H1 (cell line): ENCODE measurements around the gene DDIAS. TPM values are rescaled to one million over a fixed set of nuclear protein-coding genes. Genes with fewer than 3 reads are reported as not detected.
"Not testable (repeated sequence)": the region's sequence is repeated elsewhere in the genome, so short reads cannot be mapped to it uniquely, and the experiment has no call there.

Source experiments
- CTCF ChIA-PET: fragments of 300-600 bp; sonication (Branson Sonifier 250); formaldehyde crosslinking; loops from one replicate; lab custom pipeline; 2021; ENCODE audit not compliant: partially characterized antibody; lab: Charles Lee
- POLR2A ChIA-PET: fragments of 300-600 bp; sonication (Branson Sonifier 250); formaldehyde crosslinking; loops from one replicate; lab custom pipeline; 2021; ENCODE audit warnings: inconsistent platforms; ENCODE audit not compliant: partially characterized antibody; lab: Charles Lee
- DNase-seq, 2 experiments: peaks; one replicate each; pipeline versions ENCODE4 v3.0.0 to v3.0.0-alpha.2; 2010 to 2022; ENCODE audit warnings: low spot score in 2 of 2, low read depth in 1 of 2, mixed read lengths in 1 of 2
- FAIRE-seq: peaks from 2 replicates; lab custom pipeline; 2011; peaks lifted over from hg19 to GRCh38; lab: Jason Lieb, UNC
- H2AFZ ChIP-seq: 2 replicates; pipeline ENCODE4 v1.8.1; 2012; ENCODE audit warnings: low read length, inconsistent platforms
- H2AK5ac ChIP-seq: 2 replicates; pipeline ENCODE4 v1.6.1; 2013; ENCODE audit warnings: low read depth, low read length
- H2BK120ac ChIP-seq: replicated peaks from 2 replicates; pipeline ENCODE3; 2013; ENCODE audit warnings: low read depth, low read length, inconsistent platforms
- H2BK12ac ChIP-seq: 2 replicates; pipeline ENCODE4 v1.6.1; 2013; ENCODE audit warnings: low read depth, low read length
- H2BK15ac ChIP-seq: 2 replicates; pipeline ENCODE4 v1.6.1; 2013; ENCODE audit warnings: low read length
- H2BK20ac ChIP-seq: 2 replicates; pipeline ENCODE4 v1.6.1; 2013; ENCODE audit warnings: low read length
- H2BK5ac ChIP-seq: 2 replicates; pipeline ENCODE4 v1.6.1; 2013; ENCODE audit warnings: low read depth, low read length
- H3K14ac ChIP-seq: 2 replicates; pipeline ENCODE4 v1.6.1; 2013; ENCODE audit warnings: inconsistent platforms; ENCODE audit not compliant: insufficient read length
- H3K18ac ChIP-seq: 2 replicates; pipeline ENCODE4 v1.6.1; 2013; ENCODE audit warnings: low read length; ENCODE audit errors: extremely low read depth
- H3K23ac ChIP-seq: 2 replicates; pipeline ENCODE4 v1.6.1; 2013; ENCODE audit warnings: inconsistent platforms; ENCODE audit not compliant: insufficient read length
- H3K23me2 ChIP-seq: 2 replicates; pipeline ENCODE4 v1.6.1; 2013; ENCODE audit warnings: low read depth, low read length
- H3K27ac ChIP-seq: 2 replicates; pipeline ENCODE4 v1.6.1; 2011; ENCODE audit warnings: low read depth, low read length, inconsistent platforms
- H3K27me3 ChIP-seq, 4 experiments: replicated peaks in 1 of 4; 1 replicate in 1 of 4; 2 replicates in 3 of 4; pipeline versions ENCODE4 v1.6.1 to v1.8.1; 2011 to 2013; ENCODE audit warnings: low read length in 3 of 4, mild to moderate bottlenecking in 3 of 4, inconsistent platforms in 2 of 4, mixed read lengths in 2 of 4, moderate library complexity in 1 of 4; ENCODE audit not compliant: control insufficient read depth in 3 of 4, insufficient read depth in 3 of 4; ENCODE audit errors: extremely low read depth in 1 of 4
- H3K36me3 ChIP-seq, 4 experiments: 2 replicates each; pipeline versions ENCODE4 v1.6.1 to v1.8.1; 2011 to 2013; ENCODE audit warnings: mild to moderate bottlenecking in 4 of 4, low read length in 3 of 4, moderate library complexity in 2 of 4, control low read depth in 1 of 4, inconsistent platforms in 1 of 4; ENCODE audit not compliant: insufficient read depth in 4 of 4, control insufficient read depth in 2 of 4
- H3K4ac ChIP-seq: replicated peaks from 2 replicates; pipeline ENCODE3; 2013; ENCODE audit warnings: low read length, low read depth, mixed read lengths, inconsistent platforms; ENCODE audit not compliant: insufficient read length
- H3K4me1 ChIP-seq, 4 experiments: replicated peaks in 1 of 4; 1 replicate in 1 of 4; 2 replicates in 3 of 4; pipeline versions ENCODE4 v1.6.1 to v1.8.1; 2011 to 2013; ENCODE audit warnings: low read length in 3 of 4, inconsistent platforms in 2 of 4, mixed read lengths in 1 of 4; ENCODE audit not compliant: insufficient read depth in 4 of 4, control insufficient read depth in 3 of 4
- H3K4me2 ChIP-seq, 2 experiments: 2 replicates each; pipeline versions ENCODE4 v1.6.1 to v1.8.1; 2011 to 2013; ENCODE audit warnings: low read depth in 2 of 2, low read length in 2 of 2, control low read depth in 1 of 2, inconsistent platforms in 1 of 2, mild to moderate bottlenecking in 1 of 2; ENCODE audit not compliant: insufficient read depth in 1 of 2
- H3K4me3 ChIP-seq, 4 experiments: fragments of 200-600, 300-600 bp in 1 of 4; sonication (generic), shearing (Covaris generic), sonication (Bioruptor Twin) in 1 of 4; 2 replicates each; pipeline versions ENCODE4 v1.5.1 to v1.8.1; 2011 to 2016; ENCODE audit warnings: low read length in 4 of 4, low read depth in 3 of 4, control low read depth in 2 of 4, inconsistent platforms in 2 of 4, mild to moderate bottlenecking in 2 of 4, mixed read lengths in 1 of 4, moderate library complexity in 1 of 4; ENCODE audit not compliant: insufficient read depth in 2 of 4; ENCODE audit errors: extremely low read depth in 1 of 4
- H3K56ac ChIP-seq: replicated peaks from 2 replicates; pipeline ENCODE3; 2013; ENCODE audit warnings: low read depth, mild to moderate bottlenecking, mixed read lengths, low read length, inconsistent platforms; ENCODE audit not compliant: insufficient read length
- H3K79me1 ChIP-seq: 2 replicates; pipeline ENCODE4 v1.6.1; 2013; ENCODE audit warnings: low read depth, low read length, control low read depth
- H3K79me2 ChIP-seq, 2 experiments: 2 replicates each; pipeline versions ENCODE4 v1.6.1 to v1.8.1; 2012 to 2013; ENCODE audit warnings: low read length in 2 of 2, mild to moderate bottlenecking in 2 of 2, inconsistent platforms in 1 of 2; ENCODE audit not compliant: insufficient read depth in 2 of 2, control insufficient read depth in 1 of 2
- H3K9ac ChIP-seq, 4 experiments: replicated peaks in 1 of 4; 1 replicate in 1 of 4; 2 replicates in 3 of 4; pipeline versions ENCODE4 v1.6.1 to v1.8.1; 2011 to 2013; ENCODE audit warnings: low read depth in 3 of 4, low read length in 3 of 4, control low read depth in 2 of 4, mild to moderate bottlenecking in 2 of 4, moderate library complexity in 2 of 4, inconsistent platforms in 1 of 4; ENCODE audit errors: extremely low read depth in 1 of 4
- H3K9me3 ChIP-seq, 2 experiments: 2 replicates each; pipeline versions ENCODE4 v1.6.1 to v1.8.1; 2012 to 2013; ENCODE audit warnings: mild to moderate bottlenecking in 2 of 2, moderate library complexity in 2 of 2, control low read depth in 1 of 2, inconsistent platforms in 1 of 2, low read depth in 1 of 2, low read length in 1 of 2, mixed read lengths in 1 of 2; ENCODE audit not compliant: insufficient read depth in 2 of 2
- H4K20me1 ChIP-seq, 2 experiments: replicated peaks in 1 of 2; 2 replicates each; pipeline versions ENCODE3 to v1.8.1; 2011 to 2013; ENCODE audit warnings: inconsistent platforms in 2 of 2, low read length in 2 of 2, mild to moderate bottlenecking in 1 of 2; ENCODE audit not compliant: insufficient read depth in 2 of 2, control insufficient read depth in 1 of 2
- H4K5ac ChIP-seq: 2 replicates; pipeline ENCODE4 v1.6.1; 2013; ENCODE audit warnings: low read length, low read depth, mixed read lengths, inconsistent platforms; ENCODE audit not compliant: insufficient read length
- H4K8ac ChIP-seq: 2 replicates; pipeline ENCODE4 v1.8.0; 2013; ENCODE audit warnings: mild to moderate bottlenecking, moderate library complexity, low read length, inconsistent platforms; ENCODE audit not compliant: insufficient read depth; ENCODE audit errors: extremely low read depth
- H4K91ac ChIP-seq: replicated peaks from 2 replicates; pipeline ENCODE3; 2013; ENCODE audit warnings: low read length, mixed read lengths, inconsistent platforms; ENCODE audit not compliant: insufficient read length
- WGBS, 2 experiments: shearing (Covaris generic) in 1 of 2; methylation state at CpG; one replicate each; pipeline versions ENCODE4 v1.1.6 to v1.1.7; 2013 to 2015; ENCODE audit warnings: low lambda C conversion rate in 2 of 2, mixed read lengths in 2 of 2, inconsistent platforms in 1 of 2, low coverage in 1 of 2, missing lambda C conversion rate in 1 of 2; ENCODE audit not compliant: insufficient replicate concordance in 2 of 2, insufficient coverage in 1 of 2, insufficient read length in 1 of 2; ENCODE audit errors: extremely low coverage in 1 of 2, missing lambda C conversion rate in 1 of 2; 5-methylcytosine and 5-hydroxymethylcytosine counted together
- polyA plus RNA-seq, 7 experiments: library from polyadenylated mRNA; depleted of rRNA in 3 of 7; stranded (reverse) in 5 of 7; unstranded in 2 of 7; fragments of >200 nt in 5 of 7; fragments of 200-250 nt in 2 of 7; gene quantifications; 1 replicate in 5 of 7; 2 replicates in 1 of 7; 4 replicates in 1 of 7; pipeline versions ENCODE4 v1.2.1 to v1.2.3, GENCODE V29; 2011 to 2013; ENCODE audit warnings: missing spikeins in 2 of 7, mixed read lengths in 2 of 7
- total RNA-seq: library from RNA; stranded (reverse); fragmentation: NEBNext Ultra II Directional; extraction: Animal tissue kit (Norgen Biotek cat#: 25700); gene quantifications from 2 replicates; pipeline ENCODE4 v1.2.1, GENCODE V29; 2021

DDIAS gene
- total and polyA plus RNA-seq, 2 of the 8 experiments (the other 6 are each of a cell fraction or from before 2014, with no cell fraction given), result 11.6 to 25.7 TPM

GRCh38 chr11:82945041-82945440 is 43.5 kb downstream of the DDIAS start:
- H2BK20ac ChIP-seq, H3K4ac ChIP-seq, H3K4me1 ChIP-seq, H3K27me3 ChIP-seq, H3K56ac ChIP-seq, H2AK5ac ChIP-seq, H4K20me1 ChIP-seq, H3K18ac ChIP-seq, H3K14ac ChIP-seq, H3K9me3 ChIP-seq, H3K4me2 ChIP-seq, H2BK12ac ChIP-seq, DNase-seq, H3K36me3 ChIP-seq, H3K9ac ChIP-seq, H4K8ac ChIP-seq, H2BK15ac ChIP-seq, H2BK120ac ChIP-seq, H2AFZ ChIP-seq, CTCF ChIA-PET, H3K4me3 ChIP-seq, H4K91ac ChIP-seq, H3K23me2 ChIP-seq, H3K79me2 ChIP-seq, H2BK5ac ChIP-seq, FAIRE-seq, H4K5ac ChIP-seq, H3K79me1 ChIP-seq, POLR2A ChIA-PET, H3K27ac ChIP-seq, H3K23ac ChIP-seq: not testable (repeated sequence)
- WGBS, 2 experiments, result 93% methylated on average over 1 of the region's 1 CpG; no CpG with 5 or more reads in 1 of the 2 experiments
